ENCODE data around the gene DPP7. TPM values are rescaled to one million over a fixed set of nuclear protein-coding genes. Genes with fewer than 3 reads are reported as not detected.

DPP7 gene
- total RNA-seq, 2 experiments from 2014 or later: 222 to 227 TPM

GRCh38 chr9:137143459-137143858 lies 28.9 kb upstream of the DPP7 start:
- Mint-ChIP-seq H3K27me3 (peaks cover 38% of the 10 kb centered on the region), H3K36me3 (ENCODE audit: low read depth) (no peaks in the 10 kb centered on the region), H3K4me1 (ENCODE audit: low read depth) (peaks cover 3% of the 10 kb centered on the region), H3K27ac (no peak overlapping the region), H3K4me3 (no peak overlapping the region), H3K9me3 (no peaks in the 10 kb centered on the region)
- ATAC-seq (no peak), DNase-seq (no peak)
- POLR2A ChIA-PET: interaction anchor here (1.2 kb wide), 1 partner anchor 14 kb away, joined by 3 read pairs; no protein-coding TSS in a partner anchor
- no peak for TF ChIP-seq CTCF (IDR thresholded peaks at IDR 0.05)
- intact Hi-C loops (cut with micrococcal nuclease): no loop called here
- CTCF ChIA-PET: no interaction called here

GRCh38 chr9:137141976-137142936 lies 27.7 kb upstream of the DPP7 start:
- no peak overlapping the region for H3K27ac Mint-ChIP-seq
- ChIA-PET CTCF (no interaction called here), POLR2A (no interaction called here)
- DNase-seq: no peak
- H3K36me3 Mint-ChIP-seq (ENCODE audit: low read depth): no peaks in the 10 kb centered on the region
- no peak for ATAC-seq
- H3K4me1 Mint-ChIP-seq (ENCODE audit: low read depth): peaks cover 5% of the 10 kb centered on the region
- no peak for TF ChIP-seq CTCF (IDR thresholded peaks at IDR 0.05)
- intact Hi-C loops (cut with micrococcal nuclease): no loop called here
- no peaks in the 10 kb centered on the region for H3K9me3 Mint-ChIP-seq
- H3K4me3 Mint-ChIP-seq: no peak overlapping the region
- peaks cover 49% of the 10 kb centered on the region for H3K27me3 Mint-ChIP-seq

- ChIA-PET POLR2A (interaction anchor here (0.6 kb wide), 1 partner anchor 12 kb away, joined by 3 read pairs; no protein-coding TSS in a partner anchor), CTCF (interaction anchor here (1.0 kb wide), 1 partner anchor 95 kb away, joined by 3 read pairs; no protein-coding TSS in a partner anchor)
- DNase-seq: no peak
- intact Hi-C loops (cut with micrococcal nuclease): no loop called here
- Mint-ChIP-seq H3K4me1 (ENCODE audit: low read depth) (peaks cover 5% of the 10 kb centered on the region), H3K27ac (no peak overlapping the region), H3K9me3 (no peaks in the 10 kb centered on the region), H3K36me3 (ENCODE audit: low read depth) (no peaks in the 10 kb centered on the region), H3K4me3 (no peak overlapping the region), H3K27me3 (peaks cover 52% of the 10 kb centered on the region)
- TF ChIP-seq CTCF (IDR thresholded peaks at IDR 0.05): no peak
- ATAC-seq: no peak
Measured at GRCh38 chr9:137141050-137141810, 26.7 kb upstream of the DPP7 start.

GRCh38 chr9:137140151-137141012 lies 25.8 kb upstream of the DPP7 start:
- DNase-seq: no peak
- ChIA-PET POLR2A (interaction anchor here (0.6 kb wide), 1 partner anchor 10 kb away, joined by 3 read pairs; no protein-coding TSS in a partner anchor), CTCF (interaction anchor here (1.0 kb wide), 1 partner anchor 94 kb away, joined by 3 read pairs; no protein-coding TSS in a partner anchor)
- intact Hi-C loops (cut with micrococcal nuclease): no loop called here
- no peak for TF ChIP-seq CTCF (IDR thresholded peaks at IDR 0.05)
- no peaks in the 10 kb centered on the region for H3K36me3 Mint-ChIP-seq (ENCODE audit: low read depth)
- H3K4me3 Mint-ChIP-seq: no peak overlapping the region
- no peaks in the 10 kb centered on the region for H3K9me3 Mint-ChIP-seq
- ATAC-seq: no peak
- H3K4me1 Mint-ChIP-seq (ENCODE audit: low read depth): peaks cover 5% of the 10 kb centered on the region
- H3K27me3 Mint-ChIP-seq: peaks cover 57% of the 10 kb centered on the region
- no peak overlapping the region for H3K27ac Mint-ChIP-seq

Data from activated CD8-positive, alpha-beta T cell treated with anti-CD3 and anti-CD28 coated beads for 36 hours (primary cell).